D721Med (cell line): ENCODE results near the gene SAMSN1.

Source experiments
- DNase-seq: peaks from one replicate; pipeline ENCODE4 v3.0.0; 2011; ENCODE audit warnings: low spot score; ENCODE audit not compliant: insufficient read length
- FAIRE-seq: peaks from 2 replicates; lab custom pipeline; 2011; peaks lifted over from hg19 to GRCh38; lab: Jason Lieb, UNC
- TF ChIP-seq, protein P1 (sequence below): IDR thresholded peaks from 2 replicates; pipeline ENCODE4 v1.5.1; 2012; ENCODE audit warnings: mild to moderate bottlenecking, control low read depth; ENCODE audit not compliant: insufficient read depth; ENCODE audit errors: missing control alignments

Gene SAMSN1

DNA sequence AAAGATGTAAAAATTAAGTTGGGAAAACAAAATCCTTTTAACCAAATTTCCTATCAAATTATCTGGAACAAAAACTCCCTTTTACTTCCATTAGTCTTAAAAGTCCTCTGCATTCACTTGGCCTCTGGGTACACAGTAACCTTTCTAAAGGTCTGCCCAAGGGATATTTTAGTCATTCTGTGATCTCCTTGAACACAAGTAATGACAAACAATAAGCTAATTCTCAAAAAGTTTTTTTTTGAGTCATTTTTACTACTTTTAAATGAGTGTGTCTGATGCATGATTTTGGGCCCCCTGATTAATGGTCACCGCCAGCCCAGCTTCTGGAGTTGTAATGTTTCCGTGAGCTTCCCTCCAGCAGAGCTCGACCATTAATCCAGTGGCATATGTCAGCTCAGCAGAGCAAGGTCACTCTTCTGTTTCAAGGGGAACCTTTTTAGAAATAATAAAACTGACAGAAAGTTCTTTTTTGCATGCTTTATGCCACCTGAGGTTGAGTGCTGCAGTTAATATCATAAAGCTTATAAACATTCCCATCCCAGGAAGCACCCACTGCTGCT lies 14.3 kb downstream of the SAMSN1 start:
- TF ChIP-seq, protein P1, sequence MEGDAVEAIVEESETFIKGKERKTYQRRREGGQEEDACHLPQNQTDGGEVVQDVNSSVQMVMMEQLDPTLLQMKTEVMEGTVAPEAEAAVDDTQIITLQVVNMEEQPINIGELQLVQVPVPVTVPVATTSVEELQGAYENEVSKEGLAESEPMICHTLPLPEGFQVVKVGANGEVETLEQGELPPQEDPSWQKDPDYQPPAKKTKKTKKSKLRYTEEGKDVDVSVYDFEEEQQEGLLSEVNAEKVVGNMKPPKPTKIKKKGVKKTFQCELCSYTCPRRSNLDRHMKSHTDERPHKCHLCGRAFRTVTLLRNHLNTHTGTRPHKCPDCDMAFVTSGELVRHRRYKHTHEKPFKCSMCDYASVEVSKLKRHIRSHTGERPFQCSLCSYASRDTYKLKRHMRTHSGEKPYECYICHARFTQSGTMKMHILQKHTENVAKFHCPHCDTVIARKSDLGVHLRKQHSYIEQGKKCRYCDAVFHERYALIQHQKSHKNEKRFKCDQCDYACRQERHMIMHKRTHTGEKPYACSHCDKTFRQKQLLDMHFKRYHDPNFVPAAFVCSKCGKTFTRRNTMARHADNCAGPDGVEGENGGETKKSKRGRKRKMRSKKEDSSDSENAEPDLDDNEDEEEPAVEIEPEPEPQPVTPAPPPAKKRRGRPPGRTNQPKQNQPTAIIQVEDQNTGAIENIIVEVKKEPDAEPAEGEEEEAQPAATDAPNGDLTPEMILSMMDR = no peak
- DNase-seq = no peak
- FAIRE-seq = no peak

DNA sequence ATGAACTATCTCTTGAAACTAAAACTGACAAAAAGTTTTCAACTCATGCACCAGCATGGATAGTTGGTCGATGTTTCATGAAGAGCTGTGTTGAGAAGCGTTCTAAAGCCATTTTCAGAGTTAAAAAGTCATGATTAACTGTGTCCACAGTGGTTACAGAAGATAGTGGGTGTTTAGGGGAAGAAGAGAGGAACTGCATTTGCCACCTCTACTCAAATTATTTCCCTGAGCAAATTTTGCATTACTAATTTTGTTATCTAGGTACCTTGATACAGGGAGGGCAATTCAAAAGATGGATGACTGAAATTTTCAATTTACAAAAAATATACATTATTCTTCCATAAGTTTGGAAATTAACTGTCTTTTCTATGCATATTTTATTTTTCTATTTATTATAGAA lies 15.5 kb downstream of the SAMSN1 start:
- DNase-seq (no peak), FAIRE-seq (no peak)
- TF ChIP-seq, protein P1 = no peak

DNA sequence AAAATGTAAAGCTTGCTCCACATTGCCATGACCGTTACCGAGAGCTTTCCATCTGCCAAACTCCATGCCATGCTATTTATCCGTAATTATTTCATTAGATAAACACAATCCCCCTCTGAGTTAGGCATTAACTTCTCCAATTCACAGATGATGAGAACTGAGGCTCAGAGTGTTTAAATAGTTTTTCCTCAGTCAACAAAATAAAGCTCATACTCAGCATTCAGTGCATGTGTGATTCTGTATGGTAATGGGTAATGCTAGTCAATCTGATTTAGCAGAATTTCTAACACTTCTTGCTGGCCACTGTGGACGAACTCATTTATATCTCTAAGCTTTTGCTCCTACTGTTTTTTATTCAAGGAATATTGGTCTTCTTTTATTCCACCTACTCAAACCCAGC lies 17.3 kb downstream of the SAMSN1 start:
- DNase-seq = no peak
- TF ChIP-seq, protein P1 = no peak
- no peak for FAIRE-seq

DNA sequence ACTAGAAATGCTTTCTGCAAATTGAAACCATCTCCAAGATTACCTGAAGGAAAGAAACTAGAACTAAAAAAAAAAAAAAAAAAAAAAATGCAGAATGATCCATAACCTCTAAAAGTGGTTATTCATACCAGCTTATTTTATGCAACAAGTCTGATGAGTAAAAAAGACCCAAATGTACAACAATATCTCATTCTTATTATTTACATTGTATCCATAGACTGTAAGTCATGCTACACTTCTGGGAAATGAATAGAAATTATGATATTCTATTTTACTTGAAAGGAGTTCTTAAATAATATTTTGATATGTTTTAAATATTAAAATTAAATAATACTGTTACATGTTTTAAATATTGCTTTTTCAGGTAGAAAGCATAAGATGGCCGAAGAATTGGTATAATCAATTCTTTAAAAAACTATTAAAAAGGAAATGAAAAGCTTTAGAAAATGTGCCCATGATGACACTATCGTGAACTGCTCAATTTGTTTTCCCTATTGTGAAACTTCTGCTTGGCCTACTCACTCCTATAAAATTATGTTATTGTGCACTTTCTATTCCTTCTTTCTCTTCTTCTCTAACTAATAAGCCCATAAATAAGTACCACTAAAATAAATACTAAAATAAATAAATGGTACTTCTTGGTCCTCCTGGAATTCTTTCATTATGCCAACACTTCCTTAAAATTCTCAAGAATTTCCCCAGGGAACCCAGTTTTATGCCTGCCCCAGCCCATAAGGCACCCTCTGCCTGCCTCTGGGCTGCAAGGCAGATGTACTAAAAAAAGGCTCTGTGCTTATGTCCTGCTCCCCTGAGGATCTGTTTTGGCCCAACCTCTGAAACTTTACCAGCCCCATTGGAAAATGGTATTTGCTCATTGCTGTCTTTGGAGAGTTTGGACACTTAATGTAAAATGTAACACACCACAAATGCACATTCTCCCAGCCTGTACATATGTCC lies 18.1 kb downstream of the SAMSN1 start:
- TF ChIP-seq, protein P1 = no peak
- FAIRE-seq = no peak
- DNase-seq = no peak

DNA sequence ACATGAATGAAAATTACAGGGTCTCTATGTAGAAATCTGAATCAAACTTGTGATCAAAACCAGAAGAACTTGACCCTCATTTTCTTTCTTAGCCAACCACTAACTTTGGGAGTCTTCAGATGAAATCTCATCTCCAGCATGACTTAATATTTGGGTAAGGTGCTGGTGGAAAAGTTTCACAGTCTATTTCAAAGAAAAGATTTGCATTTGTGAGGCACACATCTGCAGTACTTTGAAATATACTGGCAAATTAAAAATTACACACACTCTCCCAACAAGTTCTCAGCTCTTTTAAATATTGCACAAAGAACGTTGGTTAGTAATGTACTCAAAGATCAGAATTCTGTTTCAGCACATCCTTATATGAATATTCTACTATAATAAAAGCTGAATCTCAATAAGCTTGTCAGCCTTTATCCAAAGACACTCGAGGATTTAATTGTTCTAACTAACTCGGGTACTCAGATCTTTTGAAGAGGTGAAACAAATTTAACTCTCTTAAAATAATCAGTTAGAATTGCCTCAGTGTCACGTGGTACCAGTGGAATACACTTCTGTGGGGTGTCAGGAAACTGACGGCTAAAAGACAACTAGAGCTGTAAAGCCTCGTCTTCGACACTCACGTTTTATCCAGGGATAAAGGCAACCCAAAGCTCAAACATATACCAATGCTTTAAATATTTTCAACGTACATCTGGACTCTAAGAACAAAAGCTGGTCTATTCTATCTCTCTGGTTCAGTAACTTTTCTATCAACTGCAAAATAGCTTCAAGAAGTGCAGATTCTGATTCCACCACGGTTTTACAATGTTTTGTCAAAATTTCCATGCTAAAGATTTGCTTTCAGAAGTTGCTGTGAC lies 19.0 kb downstream of the SAMSN1 start:
- FAIRE-seq = no peak
- TF ChIP-seq, protein P1 = no peak
- DNase-seq = no peak

DNA sequence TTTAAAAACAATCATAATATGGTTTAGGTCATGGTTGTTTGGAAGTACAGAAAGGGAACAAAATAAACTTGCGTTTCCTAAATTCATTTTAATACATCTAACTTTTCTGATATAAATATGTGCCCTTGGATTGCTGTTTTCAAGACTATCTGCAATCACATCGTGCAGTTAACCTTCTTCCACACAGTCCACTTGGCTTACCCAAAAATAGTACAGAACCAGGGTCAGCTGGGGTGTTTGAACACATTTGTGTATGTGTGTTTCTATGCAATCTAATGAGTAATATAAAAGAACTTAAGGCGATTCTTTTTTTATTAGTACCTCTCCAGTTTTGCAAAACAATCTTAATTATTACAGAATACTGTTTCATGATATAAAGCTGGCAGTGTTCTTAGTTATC lies 19.9 kb downstream of the SAMSN1 start:
- TF ChIP-seq, protein P1 = no peak
- FAIRE-seq (no peak), DNase-seq (no peak)
